Endothelial cell (in vitro differentiated cells): ENCODE measurements around the gene DPM1. TPM values are rescaled to one million over a fixed set of nuclear protein-coding genes. Genes with fewer than 3 reads are reported as not detected.

Source experiments
- DNase-seq: peaks from one replicate; pipeline ENCODE4 v3.0.0; 2021; ENCODE audit warnings: low spot score
- H3K27ac Mint-ChIP-seq: one replicate; pipeline ENCODE4 v1.8.0; 2021; ENCODE audit warnings: mixed read lengths, inconsistent platforms; ENCODE audit not compliant: unreplicated experiment
- H3K27me3 Mint-ChIP-seq: one replicate; pipeline ENCODE4 v1.8.0; 2021; ENCODE audit warnings: mild to moderate bottlenecking, moderate library complexity, mixed read lengths, inconsistent platforms; ENCODE audit not compliant: unreplicated experiment
- H3K36me3 Mint-ChIP-seq: one replicate; pipeline ENCODE4 v1.8.0; 2021; ENCODE audit warnings: mild to moderate bottlenecking, low read depth, mixed read lengths, inconsistent platforms; ENCODE audit not compliant: unreplicated experiment
- H3K4me1 Mint-ChIP-seq: one replicate; pipeline ENCODE4 v1.8.0; 2021; ENCODE audit warnings: mild to moderate bottlenecking, mixed read lengths, inconsistent platforms; ENCODE audit not compliant: unreplicated experiment
- H3K4me3 Mint-ChIP-seq: one replicate; pipeline ENCODE4 v1.8.0; 2021; ENCODE audit warnings: mild to moderate bottlenecking, mixed read lengths, inconsistent platforms; ENCODE audit not compliant: unreplicated experiment
- H3K9me3 Mint-ChIP-seq: one replicate; pipeline ENCODE4 v1.8.0; 2021; ENCODE audit warnings: mixed read lengths, inconsistent platforms; ENCODE audit not compliant: unreplicated experiment
- total RNA-seq: library from RNA; stranded (reverse); fragmentation: NEBNext Ultra II Directional; extraction: Animal tissue kit (Norgen Biotek cat#: 25700); gene quantifications from one replicate; pipeline ENCODE4 v1.2.1, GENCODE V29; 2021; ENCODE audit not compliant: unreplicated experiment
- TF ChIP-seq, protein P1 (sequence below): fragments of 200-600 bp; sonication (generic); IDR thresholded peaks from one replicate; pipeline ENCODE4 v1.5.0; 2021; ENCODE audit warnings: antibody characterized with exemption; ENCODE audit not compliant: unreplicated experiment

Gene DPM1
- total RNA-seq, 1 donor from 2014 or later = 40.0 TPM

DNA sequence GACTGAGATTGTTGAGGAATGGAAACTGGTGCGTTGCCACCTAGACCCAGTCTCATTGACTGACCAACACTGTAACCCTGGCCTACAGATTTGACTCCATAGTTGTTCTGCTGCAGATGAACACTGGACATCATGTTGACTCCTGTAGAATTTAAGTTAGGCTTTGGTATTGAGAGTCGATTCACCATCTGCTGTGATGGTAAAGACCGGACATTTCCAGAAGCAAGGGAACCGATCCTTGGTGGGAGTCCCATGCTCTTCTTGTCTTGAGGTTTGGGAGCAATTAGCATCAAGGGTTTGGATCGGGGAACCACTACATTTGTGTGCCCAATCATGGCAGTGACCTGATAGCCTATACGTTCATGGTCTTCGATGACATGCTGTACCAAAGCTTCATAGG is 64.7 kb downstream of the DPM1 start:
- TF ChIP-seq, protein P1, sequence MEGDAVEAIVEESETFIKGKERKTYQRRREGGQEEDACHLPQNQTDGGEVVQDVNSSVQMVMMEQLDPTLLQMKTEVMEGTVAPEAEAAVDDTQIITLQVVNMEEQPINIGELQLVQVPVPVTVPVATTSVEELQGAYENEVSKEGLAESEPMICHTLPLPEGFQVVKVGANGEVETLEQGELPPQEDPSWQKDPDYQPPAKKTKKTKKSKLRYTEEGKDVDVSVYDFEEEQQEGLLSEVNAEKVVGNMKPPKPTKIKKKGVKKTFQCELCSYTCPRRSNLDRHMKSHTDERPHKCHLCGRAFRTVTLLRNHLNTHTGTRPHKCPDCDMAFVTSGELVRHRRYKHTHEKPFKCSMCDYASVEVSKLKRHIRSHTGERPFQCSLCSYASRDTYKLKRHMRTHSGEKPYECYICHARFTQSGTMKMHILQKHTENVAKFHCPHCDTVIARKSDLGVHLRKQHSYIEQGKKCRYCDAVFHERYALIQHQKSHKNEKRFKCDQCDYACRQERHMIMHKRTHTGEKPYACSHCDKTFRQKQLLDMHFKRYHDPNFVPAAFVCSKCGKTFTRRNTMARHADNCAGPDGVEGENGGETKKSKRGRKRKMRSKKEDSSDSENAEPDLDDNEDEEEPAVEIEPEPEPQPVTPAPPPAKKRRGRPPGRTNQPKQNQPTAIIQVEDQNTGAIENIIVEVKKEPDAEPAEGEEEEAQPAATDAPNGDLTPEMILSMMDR = no peak
- Mint-ChIP-seq H3K9me3 (no peaks in the 10 kb centered on the region), H3K36me3 (peaks cover 51% of the 10 kb centered on the region), H3K27ac (no peak overlapping the region), H3K4me3 (no peak overlapping the region), H3K4me1 (peaks cover 9% of the 10 kb centered on the region), H3K27me3 (peaks cover 6% of the 10 kb centered on the region)
- no peak for DNase-seq

DNA sequence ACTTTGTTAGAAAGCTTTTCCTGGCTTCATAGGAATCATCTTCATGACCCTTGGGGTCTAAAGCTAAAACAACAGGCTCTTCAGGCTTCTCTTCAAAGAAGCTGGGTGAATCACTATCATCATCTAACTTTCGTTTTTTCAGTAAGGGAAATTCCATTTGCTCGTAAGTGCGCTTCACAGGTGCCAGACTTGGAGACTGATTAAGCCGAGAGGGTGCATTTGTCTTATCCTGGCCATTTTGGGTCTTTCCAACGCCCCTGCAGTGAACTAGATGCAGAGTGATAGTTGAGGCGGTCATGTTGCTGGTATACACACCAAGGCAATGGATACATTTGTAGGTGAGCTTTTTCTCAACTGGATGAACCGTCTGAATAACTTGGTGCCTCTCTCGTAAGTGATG is 65.9 kb downstream of the DPM1 start:
- no peak for DNase-seq
- TF ChIP-seq, protein P1 = no peak
- H3K36me3 Mint-ChIP-seq = peaks cover 41% of the 10 kb centered on the region
- H3K4me3 Mint-ChIP-seq = no peak overlapping the region
- no peak overlapping the region for H3K27ac Mint-ChIP-seq
- H3K27me3 Mint-ChIP-seq = peaks cover 5% of the 10 kb centered on the region
- H3K9me3 Mint-ChIP-seq = no peaks in the 10 kb centered on the region
- peaks cover 3% of the 10 kb centered on the region for H3K4me1 Mint-ChIP-seq

DNA sequence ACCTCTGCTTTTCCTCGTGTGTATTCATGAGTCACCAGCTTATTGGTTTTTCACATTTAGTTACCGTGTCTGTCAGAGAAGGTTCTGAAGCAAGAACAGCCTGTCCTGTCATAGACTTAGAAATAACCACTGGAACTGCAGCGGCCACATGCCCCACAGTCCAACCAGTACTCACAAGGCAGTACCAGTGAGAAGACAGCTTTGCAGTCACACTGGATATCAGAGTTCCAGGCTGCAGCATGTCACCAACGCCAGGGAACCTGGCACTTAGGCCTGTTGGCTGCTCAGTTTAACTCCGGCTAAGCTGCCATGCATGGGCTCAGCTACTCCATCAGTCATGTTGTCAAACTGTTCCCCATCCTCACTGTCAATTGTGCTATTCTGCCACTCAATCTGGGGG is 67.2 kb downstream of the DPM1 start:
- Mint-ChIP-seq H3K4me3 (no peak overlapping the region), H3K36me3 (peaks cover 38% of the 10 kb centered on the region), H3K27me3 (peaks cover 3% of the 10 kb centered on the region), H3K9me3 (no peaks in the 10 kb centered on the region), H3K4me1 (no peaks in the 10 kb centered on the region), H3K27ac (no peak overlapping the region)
- TF ChIP-seq, protein P1 = no peak
- DNase-seq = no peak

DNA sequence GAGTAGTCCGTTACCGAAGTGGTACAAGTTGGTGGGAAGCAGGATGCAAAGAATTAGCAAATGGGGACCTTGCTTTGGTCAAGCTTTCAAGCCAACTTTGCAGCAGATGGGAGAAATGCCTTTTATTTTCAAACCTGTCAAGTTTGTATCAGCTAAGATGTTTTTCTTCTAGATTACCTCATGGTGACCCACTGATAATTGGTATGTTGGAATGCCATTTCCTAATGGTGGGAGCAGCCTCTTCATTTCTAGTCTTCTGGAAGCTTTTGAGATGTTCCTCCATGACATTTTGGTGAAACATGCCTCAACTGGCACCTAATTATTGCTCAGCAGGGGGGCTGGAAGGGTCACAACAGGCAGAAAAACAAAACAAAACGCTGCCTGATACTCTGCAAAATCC is 70.8 kb downstream of the DPM1 start:
- H3K4me3 Mint-ChIP-seq = no peak overlapping the region
- peaks cover 5% of the 10 kb centered on the region for H3K27me3 Mint-ChIP-seq
- H3K4me1 Mint-ChIP-seq = no peaks in the 10 kb centered on the region
- DNase-seq = no peak
- no peak overlapping the region for H3K27ac Mint-ChIP-seq
- H3K9me3 Mint-ChIP-seq = no peaks in the 10 kb centered on the region
- TF ChIP-seq, protein P1 = no peak
- H3K36me3 Mint-ChIP-seq = peaks cover 22% of the 10 kb centered on the region

DNA sequence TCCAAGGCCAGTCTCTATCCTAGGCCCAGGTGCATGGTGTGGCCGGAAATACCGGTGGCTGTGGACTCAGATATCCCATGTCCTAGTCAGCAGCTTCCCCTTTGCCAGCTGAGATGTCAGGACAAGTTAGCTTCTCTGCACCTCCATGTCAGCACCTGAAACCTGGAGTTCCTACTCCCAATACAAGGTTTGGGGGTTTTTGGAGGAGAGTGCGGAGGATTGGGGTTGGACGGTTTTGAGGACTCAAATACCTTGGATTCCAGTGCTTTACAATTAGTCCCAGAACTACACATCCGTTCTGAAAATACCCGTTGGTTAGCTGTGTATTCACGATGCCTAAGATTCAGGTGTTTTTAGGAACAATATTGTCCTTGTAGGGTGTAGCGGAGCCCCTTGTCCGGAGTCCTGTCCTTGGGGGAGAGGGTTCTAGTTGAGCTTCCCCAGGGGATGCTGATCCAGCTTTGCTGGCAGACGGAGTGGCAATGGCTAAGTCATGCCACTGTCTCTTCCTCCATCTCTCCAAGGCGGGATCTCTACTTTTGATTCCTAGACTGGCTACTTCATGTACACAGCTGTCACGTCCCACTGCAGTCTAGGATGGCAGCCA is 72.0 kb downstream of the DPM1 start:
- TF ChIP-seq, protein P1 = no peak
- Mint-ChIP-seq H3K27ac (no peak overlapping the region), H3K4me3 (no peak overlapping the region), H3K4me1 (no peaks in the 10 kb centered on the region), H3K9me3 (no peaks in the 10 kb centered on the region), H3K36me3 (peaks cover 10% of the 10 kb centered on the region), H3K27me3 (peaks cover 4% of the 10 kb centered on the region)
- no peak for DNase-seq
